Right atrium auricular region (tissue), 2 donors: ENCODE data around the gene SOX5. TPM values are rescaled to one million over a fixed set of nuclear protein-coding genes. Genes with fewer than 3 reads are reported as not detected.

Experiments used
- DNase-seq: peaks from one replicate; pipeline ENCODE4 v3.0.0-alpha.2; 2019; ENCODE audit warnings: low spot score
- H3K27ac ChIP-seq, 2 donors: fragments of 200-600 bp; sonication (generic); 1 replicate in 1 of 2; 2 replicates in 1 of 2; pipeline ENCODE4 v1.5.1; 2016 to 2019
- H3K27me3 ChIP-seq, 2 donors: fragments of 200-600 bp; sonication (generic); one replicate each; pipeline versions ENCODE4 v1.5.1 to v1.6.0; 2017 to 2019
- H3K36me3 ChIP-seq: fragments of 200-600 bp; sonication (generic); one replicate; pipeline ENCODE4 v1.5.1; 2016
- H3K4me1 ChIP-seq, 2 donors: fragments of 200-600 bp; sonication (generic); one replicate each; pipeline versions ENCODE4 v1.5.1 to v1.6.0; 2017 to 2019
- H3K4me3 ChIP-seq, 2 donors: fragments of 200-600 bp; sonication (generic); 1 replicate in 1 of 2; 2 replicates in 1 of 2; pipeline ENCODE4 v1.5.1; 2017 to 2019; ENCODE audit warnings: mild to moderate bottlenecking in 1 of 2, moderate library complexity in 1 of 2
- H3K9me3 ChIP-seq, 2 donors: fragments of 200-600 bp; sonication (generic); one replicate each; pipeline ENCODE4 v1.5.1; 2019
- CTCF ChIP-seq, 2 donors: fragments of 200-600 bp; sonication (generic); IDR thresholded peaks; one replicate each; pipeline ENCODE4 v1.5.1; 2019; ENCODE audit warnings: antibody characterized with exemption in 2 of 2
- total RNA-seq, 2 donors: library from RNA; depleted of rRNA; stranded (reverse); fragments of >200 nt; gene quantifications; one replicate each; pipeline ENCODE4 v1.1.0, GENCODE V29; 2016

Gene SOX5
- total RNA-seq, 2 donors from 2014 or later, result 3.9 to 5.6 TPM

- H3K27ac ChIP-seq, result no peak overlapping the region
- H3K36me3 ChIP-seq, result no peaks in the 10 kb centered on the region
- no peak for DNase-seq
- no peaks in the 10 kb centered on the region for H3K4me1 ChIP-seq
- no peaks in the 10 kb centered on the region for H3K27me3 ChIP-seq
- H3K4me3 ChIP-seq, result no peak overlapping the region
- TF ChIP-seq CTCF (IDR thresholded peaks at IDR 0.05), result no peak
- H3K9me3 ChIP-seq, result no peaks in the 10 kb centered on the region
Observed at GRCh38 chr12:23617749-23618148, 331.7 kb downstream of the SOX5 start.

GRCh38 chr12:23614280-23614679, 335.2 kb downstream of the SOX5 start:
- Histone ChIP-seq H3K36me3 (no peaks in the 10 kb centered on the region), H3K4me1 (no peaks in the 10 kb centered on the region), H3K4me3 (no peak overlapping the region), H3K27me3 (no peaks in the 10 kb centered on the region), H3K27ac (no peak overlapping the region), H3K9me3 (no peaks in the 10 kb centered on the region)
- no peak for DNase-seq
- no peak for TF ChIP-seq CTCF (IDR thresholded peaks at IDR 0.05)

DNA sequence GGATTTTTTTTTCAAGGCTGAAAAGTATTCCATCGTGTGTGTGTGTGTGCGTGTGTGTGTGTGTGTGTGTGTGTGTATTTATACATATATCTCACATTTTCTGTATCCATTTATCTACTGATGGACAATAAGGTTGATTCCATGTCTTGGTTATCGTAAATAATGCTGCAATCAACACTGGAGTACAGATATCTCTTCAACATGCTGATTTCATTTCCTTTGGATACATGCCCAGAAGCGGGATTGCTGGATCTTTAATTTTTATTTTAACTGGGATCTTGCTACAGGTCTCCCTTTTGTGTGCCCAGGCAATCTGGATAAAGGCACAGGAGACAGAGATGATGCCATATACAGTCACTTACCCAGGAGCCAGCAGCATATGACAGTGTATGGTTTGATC, 338.1 kb downstream of the SOX5 start:
- no peaks in the 10 kb centered on the region for H3K36me3 ChIP-seq
- TF ChIP-seq CTCF (IDR thresholded peaks at IDR 0.05), result no peak
- no peak overlapping the region for H3K4me3 ChIP-seq
- H3K27ac ChIP-seq, result no peak overlapping the region
- H3K27me3 ChIP-seq, result no peaks in the 10 kb centered on the region
- no peaks in the 10 kb centered on the region for H3K4me1 ChIP-seq
- no peaks in the 10 kb centered on the region for H3K9me3 ChIP-seq
- DNase-seq, result no peak

DNA sequence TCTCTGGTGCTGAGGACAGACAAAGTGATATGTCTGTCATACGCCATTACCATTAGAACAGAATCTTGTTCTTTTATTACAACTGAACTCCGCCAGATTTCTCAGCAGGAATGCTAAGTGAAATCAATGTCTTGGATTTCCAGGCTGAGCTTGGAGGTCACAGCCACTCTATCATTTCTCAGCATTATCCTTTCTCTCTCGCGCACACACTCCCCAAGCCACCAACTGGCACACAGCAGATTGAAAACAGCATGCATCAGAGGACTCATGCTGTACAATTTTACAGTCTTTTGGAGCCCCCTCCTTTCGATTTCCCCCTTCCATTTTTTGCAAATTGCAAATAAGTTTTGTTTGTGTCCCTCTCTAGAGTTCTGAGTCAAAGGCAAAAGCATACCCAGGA, 348.6 kb downstream of the SOX5 start:
- DNase-seq, result no peak
- Histone ChIP-seq H3K27ac (no peak overlapping the region), H3K4me1 (no peaks in the 10 kb centered on the region), H3K27me3 (no peaks in the 10 kb centered on the region), H3K4me3 (no peak overlapping the region), H3K9me3 (peaks cover 0 to 23% of the 10 kb centered on the region in 2 donors), H3K36me3 (peaks cover 6% of the 10 kb centered on the region)
- no peak for TF ChIP-seq CTCF (IDR thresholded peaks at IDR 0.05)

GRCh38 chr12:23596568-23596967, 352.9 kb downstream of the SOX5 start:
- Histone ChIP-seq H3K36me3 (no peaks in the 10 kb centered on the region), H3K4me3 (no peak overlapping the region), H3K9me3 (peaks cover 0 to 14% of the 10 kb centered on the region in 2 donors), H3K4me1 (no peaks in the 10 kb centered on the region), H3K27ac (no peak overlapping the region), H3K27me3 (no peaks in the 10 kb centered on the region)
- no peak for TF ChIP-seq CTCF (IDR thresholded peaks at IDR 0.05)
- DNase-seq, result no peak

DNA sequence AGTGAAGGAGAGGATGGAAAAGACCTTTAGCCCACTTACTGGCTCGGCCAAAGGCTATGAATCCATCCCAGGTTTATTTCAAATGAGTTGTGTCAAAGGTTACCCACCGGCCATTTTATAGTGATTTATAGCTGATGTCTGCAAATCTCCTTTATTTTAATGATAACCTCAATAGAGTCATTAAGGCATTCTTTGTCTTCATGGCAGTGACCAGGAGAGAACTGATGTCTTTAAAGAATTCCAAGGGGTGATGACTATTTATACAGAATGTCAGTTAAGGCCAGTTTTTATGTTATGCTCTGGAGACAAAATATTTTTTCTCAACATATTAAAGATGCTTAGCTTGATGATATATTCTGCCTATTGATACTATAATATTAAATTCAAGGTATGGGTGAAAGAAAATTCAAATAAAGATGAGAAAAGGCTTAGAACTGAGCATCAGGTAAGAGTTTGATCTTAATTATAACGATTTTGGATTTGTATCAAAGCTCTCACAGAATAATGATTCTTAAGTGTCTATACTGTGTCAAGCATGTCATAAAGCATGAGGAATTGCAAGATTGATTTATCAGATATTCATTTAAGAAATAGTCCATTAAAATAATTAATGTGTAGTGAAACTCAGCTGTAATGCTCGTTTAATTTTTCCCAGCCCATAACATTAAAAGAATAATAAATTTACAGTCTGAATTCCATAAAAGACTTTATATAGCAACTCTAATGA, 361.5 kb downstream of the SOX5 start:
- no peak for DNase-seq
- Histone ChIP-seq H3K27me3 (no peaks in the 10 kb centered on the region), H3K36me3 (no peaks in the 10 kb centered on the region), H3K4me3 (no peak overlapping the region), H3K9me3 (no peaks in the 10 kb centered on the region), H3K4me1 (no peaks in the 10 kb centered on the region), H3K27ac (no peak overlapping the region)
- TF ChIP-seq CTCF (IDR thresholded peaks at IDR 0.05), result no peak
